ENCODE measurements around the gene DNAH17. TPM values are rescaled to one million over a fixed set of nuclear protein-coding genes. Genes with fewer than 3 reads are reported as not detected.
"Not testable (repeated sequence)": the region's sequence is repeated elsewhere in the genome, so short reads cannot be mapped to it uniquely, and the experiment has no call there.

The DNAH17 gene
- total and polyA plus RNA-seq, 2 donors = 0.28 to 0.30 TPM

DNA sequence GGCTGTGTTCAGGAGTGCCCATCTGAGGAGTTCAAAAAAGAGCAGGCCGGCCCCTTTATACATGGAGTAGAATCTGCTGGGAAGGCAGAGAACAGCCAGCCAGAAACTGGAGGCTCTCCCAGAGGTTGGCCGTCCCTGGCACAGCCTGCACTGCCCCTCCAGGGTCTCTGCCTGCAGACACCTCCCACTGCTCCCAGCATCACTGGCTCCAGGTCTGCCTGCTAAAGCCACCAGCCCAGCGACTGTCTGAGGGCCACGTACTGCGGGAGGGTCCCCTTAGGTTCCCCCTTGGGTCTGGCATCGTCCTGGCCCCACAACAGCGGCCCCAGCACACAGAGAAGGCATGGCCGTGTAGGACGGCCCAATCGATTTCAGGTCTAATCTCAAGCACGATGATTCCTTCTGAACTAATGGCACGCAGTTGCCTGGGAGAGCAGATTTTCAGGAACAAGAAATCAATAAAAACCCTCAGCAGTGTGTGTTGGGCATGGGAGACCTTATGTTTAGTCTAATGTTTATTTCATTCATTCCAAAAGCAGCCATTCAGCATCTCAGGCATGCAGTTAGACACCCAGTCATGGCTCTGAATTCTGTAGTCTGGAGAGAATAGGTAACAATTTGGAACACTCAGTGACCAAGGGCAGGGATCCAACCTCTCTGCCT is 103.1 kb downstream of the DNAH17 start:
- 91% methylated on average over 12 of the region's 12 CpGs for WGBS
- DNase-seq (ENCODE audit: low read depth in 6 of 9, low spot score in 9 of 9) = no peak
- Histone ChIP-seq H3K36me3 (ENCODE audit: control insufficient read depth in 2 of 2, insufficient read depth in 2 of 2, low read length in 1 of 2) (no peaks in the 10 kb centered on the region), H3K4me1 (ENCODE audit: control insufficient read depth in 2 of 2, insufficient read depth in 2 of 2, low read length in 2 of 2) (no peaks in the 10 kb centered on the region), H3K27me3 (ENCODE audit: control insufficient read depth in 2 of 2, insufficient read depth in 1 of 2, low read length in 1 of 2) (peaks cover 0 to 17% of the 10 kb centered on the region in 2 donors), H3K9me3 (ENCODE audit: control insufficient read depth in 2 of 2, insufficient read depth in 1 of 2, low read length in 1 of 2) (peaks cover 2 to 5% of the 10 kb centered on the region in 2 donors), H3K4me3 (ENCODE audit: low read length in 2 of 2) (no peak overlapping the region), H3K27ac (ENCODE audit: low read depth in 1 of 2, low read length in 1 of 2) (no peak overlapping the region)

DNA sequence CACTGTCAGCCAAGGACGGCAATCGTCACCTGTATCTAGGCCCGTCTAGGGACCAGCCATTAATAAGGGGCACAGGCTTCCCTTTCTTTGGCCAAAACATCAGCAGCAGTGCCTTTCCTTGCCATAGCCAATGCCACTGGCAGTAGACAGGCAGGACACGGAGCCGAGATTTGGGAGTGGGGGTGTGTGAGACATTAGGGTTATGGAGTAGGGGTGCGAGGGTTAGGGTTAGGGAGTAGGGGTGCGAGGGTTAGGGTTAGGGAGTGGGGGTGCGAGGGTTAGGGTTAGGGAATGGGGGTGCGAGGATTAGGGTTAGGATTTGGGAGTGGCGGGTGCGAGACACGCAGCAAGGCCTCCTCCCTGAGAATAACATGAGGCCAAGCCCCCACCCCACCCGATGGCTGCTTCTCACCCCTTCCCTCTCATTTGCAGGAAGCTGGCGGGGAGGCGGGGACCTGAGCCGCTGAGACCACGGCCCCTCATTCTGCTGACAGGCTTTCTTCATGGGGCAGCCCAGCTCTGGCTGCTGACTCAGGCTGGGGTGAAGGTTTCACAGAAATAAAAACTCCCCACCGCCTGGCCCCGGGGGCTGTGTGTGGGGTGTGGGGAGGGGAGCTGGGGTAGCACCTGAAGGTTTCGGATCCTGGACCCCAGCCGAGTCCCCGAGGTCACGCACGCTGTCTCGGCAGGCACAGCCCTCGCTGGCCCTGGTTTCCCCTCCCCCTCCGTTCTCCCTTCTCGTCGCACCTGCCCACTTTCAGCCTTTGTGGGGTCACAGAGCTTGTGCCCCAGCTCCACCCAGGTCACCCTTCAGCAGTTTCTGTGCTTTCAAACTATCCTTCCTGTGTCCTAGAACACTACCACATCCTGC is 104.9 kb downstream of the DNAH17 start:
- Histone ChIP-seq H3K27ac (ENCODE audit: low read depth in 1 of 2, low read length in 1 of 2) (no peak overlapping the region), H3K36me3 (ENCODE audit: control insufficient read depth in 2 of 2, insufficient read depth in 2 of 2, low read length in 1 of 2) (no peaks in the 10 kb centered on the region), H3K27me3 (ENCODE audit: control insufficient read depth in 2 of 2, insufficient read depth in 1 of 2, low read length in 1 of 2) (peaks cover 0 to 17% of the 10 kb centered on the region in 2 donors), H3K4me3 (ENCODE audit: low read length in 2 of 2) (no peak overlapping the region), H3K4me1 (ENCODE audit: control insufficient read depth in 2 of 2, insufficient read depth in 2 of 2, low read length in 2 of 2) (no peaks in the 10 kb centered on the region), H3K9me3 (ENCODE audit: control insufficient read depth in 2 of 2, insufficient read depth in 1 of 2, low read length in 1 of 2) (peaks cover 2 to 5% of the 10 kb centered on the region in 2 donors)
- 86% methylated on average over 29 of the region's 29 CpGs for whole genome bisulfite sequencing
- DNase-seq (ENCODE audit: low read depth in 6 of 9, low spot score in 9 of 9) = no peak

DNA sequence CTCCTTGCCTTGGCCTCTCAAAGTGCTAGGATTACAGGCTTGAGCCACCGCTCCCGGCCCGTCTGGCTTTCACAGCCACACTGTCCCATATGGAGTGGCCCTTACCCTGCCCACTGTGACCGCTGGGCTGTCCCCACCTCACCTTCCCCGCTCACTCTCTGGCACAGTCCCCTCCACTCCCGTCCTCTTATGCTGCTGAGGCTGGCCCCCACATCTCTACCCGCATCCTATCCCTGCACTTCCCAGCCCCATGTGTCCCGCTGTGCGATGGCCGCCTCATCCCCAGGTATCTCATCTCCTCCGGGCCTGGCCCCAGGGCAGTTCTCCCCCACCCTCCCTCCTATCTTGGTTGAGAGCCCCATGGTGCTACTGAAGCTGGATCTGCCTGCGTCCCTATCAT is 105.6 kb downstream of the DNAH17 start:
- H3K27me3 ChIP-seq (ENCODE audit: control insufficient read depth in 2 of 2, insufficient read depth in 1 of 2, low read length in 1 of 2) = peaks cover 0 to 17% of the 10 kb centered on the region in 2 donors
- peaks cover 2 to 6% of the 10 kb centered on the region in 2 donors for H3K9me3 ChIP-seq (ENCODE audit: control insufficient read depth in 2 of 2, insufficient read depth in 1 of 2, low read length in 1 of 2)
- 95% methylated on average over 12 of the region's 12 CpGs for WGBS
- no peak overlapping the region for H3K27ac ChIP-seq (ENCODE audit: low read depth in 1 of 2, low read length in 1 of 2)
- H3K36me3 ChIP-seq (ENCODE audit: control insufficient read depth in 2 of 2, insufficient read depth in 2 of 2, low read length in 1 of 2) = no peaks in the 10 kb centered on the region
- no peak overlapping the region for H3K4me3 ChIP-seq (ENCODE audit: low read length in 2 of 2)
- no peaks in the 10 kb centered on the region for H3K4me1 ChIP-seq (ENCODE audit: control insufficient read depth in 2 of 2, insufficient read depth in 2 of 2, low read length in 2 of 2)
- no peak for DNase-seq (ENCODE audit: low read depth in 6 of 9, low spot score in 9 of 9)

DNA sequence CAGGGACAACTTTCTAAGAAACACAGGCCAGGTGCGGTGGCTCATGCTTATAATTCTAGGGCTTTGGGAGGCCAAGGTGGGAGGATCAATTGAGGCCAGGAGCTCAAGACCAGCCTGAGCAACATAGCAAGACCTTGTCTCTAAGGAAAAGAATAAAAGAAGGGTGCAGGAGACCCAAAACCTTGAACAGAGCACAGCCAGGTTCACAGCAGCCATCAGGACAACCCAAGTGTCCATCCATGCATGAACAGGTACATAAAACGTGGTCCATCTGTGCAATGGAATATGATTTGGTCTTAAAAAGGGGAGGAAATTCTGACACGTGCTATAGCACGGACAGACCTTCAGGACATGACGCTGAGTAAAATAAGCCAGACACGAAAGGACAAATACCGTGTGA is 107.8 kb downstream of the DNAH17 start:
- Histone ChIP-seq H3K9me3 (ENCODE audit: control insufficient read depth in 2 of 2, insufficient read depth in 1 of 2, low read length in 1 of 2) (peaks cover 1 to 9% of the 10 kb centered on the region in 2 donors), H3K36me3 (ENCODE audit: control insufficient read depth in 2 of 2, insufficient read depth in 2 of 2, low read length in 1 of 2) (no peaks in the 10 kb centered on the region), H3K4me3 (ENCODE audit: low read length in 2 of 2) (no peak overlapping the region), H3K27ac (ENCODE audit: low read depth in 1 of 2, low read length in 1 of 2) (no peak overlapping the region), H3K27me3 (ENCODE audit: control insufficient read depth in 2 of 2, insufficient read depth in 1 of 2, low read length in 1 of 2) (peaks cover 0 to 12% of the 10 kb centered on the region in 2 donors), H3K4me1 (ENCODE audit: control insufficient read depth in 2 of 2, insufficient read depth in 2 of 2, low read length in 2 of 2) (no peaks in the 10 kb centered on the region)
- no peak for DNase-seq (ENCODE audit: low read depth in 6 of 9, low spot score in 9 of 9)
- 96% methylated on average over 7 of the region's 7 CpGs for WGBS

DNA sequence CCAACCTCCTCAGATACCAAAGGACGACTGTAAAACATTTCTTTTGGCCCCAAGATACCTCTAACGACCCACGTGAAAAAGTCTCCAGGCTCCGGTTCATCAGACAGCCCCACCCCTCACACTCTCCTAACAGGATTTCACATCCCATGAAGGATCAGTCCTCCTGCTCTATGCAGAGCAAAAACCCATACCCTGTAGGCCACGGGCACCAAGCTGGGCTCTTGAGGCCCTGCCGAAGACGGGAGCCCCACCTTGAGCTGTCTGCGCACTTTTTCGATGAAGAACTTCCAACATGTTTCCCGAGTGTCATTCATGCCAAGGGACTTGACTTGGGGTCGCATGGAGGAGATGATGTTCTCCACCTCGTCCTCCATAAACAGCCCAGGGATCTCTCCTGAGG is 108.8 kb downstream of the DNAH17 start:
- DNase-seq (ENCODE audit: low read depth in 6 of 9, low spot score in 9 of 9) = no peak

DNA sequence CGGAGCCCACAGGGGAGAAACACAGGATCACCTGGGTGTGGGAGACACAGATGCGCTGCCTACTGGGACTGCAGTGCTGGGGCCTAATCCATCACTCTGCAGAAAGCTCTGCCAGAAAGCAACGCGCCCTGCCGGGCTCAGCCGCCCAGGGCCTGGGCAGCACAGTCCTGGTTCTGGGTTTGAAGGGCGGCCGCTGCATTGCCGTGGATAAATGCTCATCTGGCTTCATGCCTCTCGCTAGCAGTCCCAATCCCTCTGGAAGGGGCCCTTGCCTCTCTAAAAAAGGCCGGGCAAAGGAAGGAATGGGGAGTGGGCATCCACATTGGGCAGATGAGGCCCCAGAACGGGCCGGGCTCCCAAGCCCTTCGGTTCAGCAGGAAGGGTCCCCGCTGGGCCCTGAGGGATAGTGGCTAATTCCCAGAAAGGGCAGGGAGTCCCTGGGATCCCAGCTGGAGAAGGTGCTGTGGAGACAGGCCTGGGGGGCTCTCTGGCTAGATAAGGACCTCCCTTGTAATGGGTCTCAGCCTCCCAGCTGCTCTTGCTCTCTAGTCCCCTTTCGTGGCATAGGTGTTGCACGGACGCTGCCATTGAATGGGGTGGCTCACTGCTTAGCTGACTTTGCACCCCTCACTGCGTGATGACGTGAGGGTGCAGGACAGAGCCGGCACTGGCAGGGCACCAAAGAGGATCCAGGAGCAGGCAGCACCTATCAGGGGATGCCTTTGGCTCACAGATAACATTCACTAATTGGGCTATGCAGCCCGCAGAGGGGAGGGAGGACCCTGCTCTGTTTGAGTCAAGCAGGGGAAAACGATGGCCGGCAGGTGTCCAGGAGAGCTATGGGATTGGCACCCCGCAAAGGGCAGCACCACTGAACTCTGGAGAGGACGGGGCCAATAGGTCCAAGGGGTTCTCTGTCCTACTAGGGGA is 110.1 kb downstream of the DNAH17 start:
- Histone ChIP-seq H3K4me3 (ENCODE audit: low read length in 2 of 2) (no peak overlapping the region), H3K9me3 (ENCODE audit: control insufficient read depth in 2 of 2, insufficient read depth in 1 of 2, low read length in 1 of 2) (peaks cover 1 to 9% of the 10 kb centered on the region in 2 donors), H3K4me1 (ENCODE audit: control insufficient read depth in 2 of 2, insufficient read depth in 2 of 2, low read length in 2 of 2) (no peaks in the 10 kb centered on the region), H3K36me3 (ENCODE audit: control insufficient read depth in 2 of 2, insufficient read depth in 2 of 2, low read length in 1 of 2) (no peaks in the 10 kb centered on the region), H3K27me3 (ENCODE audit: control insufficient read depth in 2 of 2, insufficient read depth in 1 of 2, low read length in 1 of 2) (no peaks in the 10 kb centered on the region), H3K27ac (ENCODE audit: low read depth in 1 of 2, low read length in 1 of 2) (no peak overlapping the region)
- no peak for DNase-seq (ENCODE audit: low read depth in 6 of 9, low spot score in 9 of 9)
- 94% methylated on average over 26 of the region's 26 CpGs for WGBS

More for the DNA sequence above, 108.8 kb downstream of the DNAH17 start:
- no peaks in the 10 kb centered on the region for H3K4me1 ChIP-seq (ENCODE audit: control insufficient read depth in 2 of 2, insufficient read depth in 2 of 2, low read length in 2 of 2)
- WGBS = 96% methylated on average over 12 of the region's 12 CpGs
- peaks cover 1 to 9% of the 10 kb centered on the region in 2 donors for H3K9me3 ChIP-seq (ENCODE audit: control insufficient read depth in 2 of 2, insufficient read depth in 1 of 2, low read length in 1 of 2)
- H3K4me3 ChIP-seq (ENCODE audit: low read length in 2 of 2) = no peak overlapping the region
- peaks cover 0 to 8% of the 10 kb centered on the region in 2 donors for H3K27me3 ChIP-seq (ENCODE audit: control insufficient read depth in 2 of 2, insufficient read depth in 1 of 2, low read length in 1 of 2)
- H3K27ac ChIP-seq (ENCODE audit: low read depth in 1 of 2, low read length in 1 of 2) = no peak overlapping the region
- no peaks in the 10 kb centered on the region for H3K36me3 ChIP-seq (ENCODE audit: control insufficient read depth in 2 of 2, insufficient read depth in 2 of 2, low read length in 1 of 2)

DNA sequence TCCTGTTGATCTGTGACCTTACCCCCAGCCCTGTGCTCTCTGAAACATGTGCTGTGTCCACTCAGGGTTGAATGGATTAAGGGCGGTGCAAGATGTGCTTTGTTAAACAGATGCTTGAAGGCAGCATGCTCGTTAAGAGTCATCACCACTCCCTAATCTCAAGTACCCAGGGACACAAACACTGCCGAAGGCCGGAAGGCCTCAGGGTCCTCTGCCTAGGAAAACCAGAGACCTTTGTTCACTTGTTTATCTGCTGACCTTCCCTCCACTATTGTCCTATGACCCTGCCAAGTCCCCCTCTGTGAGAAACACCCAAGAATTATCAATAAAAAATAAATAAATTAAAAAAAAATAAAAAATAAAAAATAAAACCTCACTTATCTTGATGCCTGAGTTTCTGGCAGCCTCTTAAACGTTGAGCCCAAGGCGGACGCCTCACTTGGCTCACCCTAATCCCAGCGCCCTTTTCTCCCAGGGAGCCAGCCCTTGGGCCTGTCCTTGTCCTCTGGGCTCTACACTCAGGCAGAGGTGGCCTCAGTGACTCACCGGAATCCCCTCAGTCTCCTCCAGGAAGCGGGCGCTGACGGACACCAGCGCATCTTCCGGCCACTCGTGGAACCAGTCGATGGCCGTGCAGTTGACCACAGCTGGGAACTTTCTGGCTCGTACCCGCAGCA is 110.9 kb downstream of the DNAH17 start:
- H3K36me3 ChIP-seq (ENCODE audit: control insufficient read depth in 2 of 2, insufficient read depth in 2 of 2, low read length in 1 of 2); H3K4me1 ChIP-seq (ENCODE audit: control insufficient read depth in 2 of 2, insufficient read depth in 2 of 2, low read length in 2 of 2); H3K27me3 ChIP-seq (ENCODE audit: control insufficient read depth in 2 of 2, insufficient read depth in 1 of 2, low read length in 1 of 2); H3K4me3 ChIP-seq (ENCODE audit: low read length in 2 of 2); H3K27ac ChIP-seq (ENCODE audit: low read depth in 1 of 2, low read length in 1 of 2); H3K9me3 ChIP-seq (ENCODE audit: control insufficient read depth in 2 of 2, insufficient read depth in 1 of 2, low read length in 1 of 2); DNase-seq (ENCODE audit: low read depth in 6 of 9, low spot score in 9 of 9): not testable (repeated sequence)
- WGBS = 93% methylated on average over 19 of the region's 19 CpGs

DNA sequence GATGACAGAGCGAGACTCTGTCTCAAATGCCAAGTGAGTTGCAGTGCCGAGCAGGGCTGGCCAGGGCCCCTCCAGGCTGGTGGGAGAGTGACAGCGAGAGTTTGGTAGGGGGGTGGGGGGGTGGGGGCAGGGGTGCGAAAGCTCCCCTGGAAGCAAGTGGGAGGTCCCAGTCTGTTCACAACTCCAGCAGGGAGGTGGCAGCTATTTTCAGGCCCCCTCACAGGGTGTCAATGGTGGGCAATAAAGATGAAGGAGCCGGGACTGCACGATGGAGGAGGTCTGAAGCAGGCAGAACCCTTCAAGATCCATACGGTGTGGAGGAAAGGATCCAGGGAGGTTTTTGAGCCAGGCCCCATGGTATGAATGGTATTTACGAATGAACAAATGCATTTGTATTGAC is 115.0 kb downstream of the DNAH17 start:
- Histone ChIP-seq H3K36me3 (ENCODE audit: control insufficient read depth in 2 of 2, insufficient read depth in 2 of 2, low read length in 1 of 2) (no peaks in the 10 kb centered on the region), H3K4me3 (ENCODE audit: low read length in 2 of 2) (no peak overlapping the region), H3K27me3 (ENCODE audit: control insufficient read depth in 2 of 2, insufficient read depth in 1 of 2, low read length in 1 of 2) (no peaks in the 10 kb centered on the region), H3K9me3 (ENCODE audit: control insufficient read depth in 2 of 2, insufficient read depth in 1 of 2, low read length in 1 of 2) (peaks cover 1 to 4% of the 10 kb centered on the region in 2 donors), H3K27ac (ENCODE audit: low read depth in 1 of 2, low read length in 1 of 2) (no peak overlapping the region), H3K4me1 (ENCODE audit: control insufficient read depth in 2 of 2, insufficient read depth in 2 of 2, low read length in 2 of 2) (no peaks in the 10 kb centered on the region)
- DNase-seq (ENCODE audit: low read depth in 6 of 9, low spot score in 9 of 9) = no peak
- WGBS = 88% methylated on average over 8 of the region's 8 CpGs
